Kidney glomerular epithelial cell (primary cell): ENCODE results near the gene PRPF40B.
"Not testable (repeated sequence)": the region's sequence is repeated elsewhere in the genome, so short reads cannot be mapped to it uniquely, and the experiment has no call there.

Experiments
- DNase-seq: peaks from one replicate; lab custom pipeline; 2025; lab: John Stamatoyannopoulos, UW

PRPF40B gene

GRCh38 chr12:49609059-49609874 lies 14.1 kb upstream of the PRPF40B start:
- no peak for DNase-seq

- DNase-seq = no peak
Observed at GRCh38 chr12:49609875-49610154, 13.5 kb upstream of the PRPF40B start.

- not testable (repeated sequence) for DNase-seq
Observed at GRCh38 chr12:49610785-49611184, 12.6 kb upstream of the PRPF40B start.

GRCh38 chr12:49612210-49612609 lies 11.2 kb upstream of the PRPF40B start:
- DNase-seq = no peak

GRCh38 chr12:49615725-49616124 lies 7.6 kb upstream of the PRPF40B start:
- DNase-seq = no peak

GRCh38 chr12:49616533-49617219 lies 6.7 kb upstream of the PRPF40B start:
- DNase-seq = no peak

- DNase-seq = no peak
Observed at GRCh38 chr12:49618576-49618975, 4.8 kb upstream of the PRPF40B start.

- DNase-seq = no peak
Observed at GRCh38 chr12:49619286-49619685, 4.1 kb upstream of the PRPF40B start.

GRCh38 chr12:49621651-49622500 lies 1.5 kb upstream of the PRPF40B start:
- no peak for DNase-seq

GRCh38 chr12:49622501-49623141 lies 740 bp upstream of the PRPF40B start:
- DNase-seq = peak; percentile 57

GRCh38 chr12:49624921-49625577 lies 1.7 kb downstream of the PRPF40B start:
- peak; percentile 37 for DNase-seq

- peak; percentile 78 for DNase-seq
Observed at GRCh38 chr12:49626169-49626835, 2.9 kb downstream of the PRPF40B start.

GRCh38 chr12:49626836-49627235 lies 3.5 kb downstream of the PRPF40B start:
- no peak for DNase-seq

- DNase-seq = peak; percentile 33
Observed at GRCh38 chr12:49627752-49628360, 4.5 kb downstream of the PRPF40B start.

GRCh38 chr12:49631336-49631907 lies 8.1 kb downstream of the PRPF40B start:
- no peak for DNase-seq

- DNase-seq = no peak
Observed at GRCh38 chr12:49632401-49632800, 9.0 kb downstream of the PRPF40B start.

GRCh38 chr12:49632986-49633702 lies 9.8 kb downstream of the PRPF40B start:
- DNase-seq = no peak

- DNase-seq = no peak
Observed at GRCh38 chr12:49633703-49634345, 10.5 kb downstream of the PRPF40B start.

- no peak for DNase-seq
Observed at GRCh38 chr12:49635036-49635435, 11.7 kb downstream of the PRPF40B start.
